Lower lobe of right lung (tissue), 2 donors: ENCODE data around the gene MAD1L1. TPM values are rescaled to one million over a fixed set of nuclear protein-coding genes. Genes with fewer than 3 reads are reported as not detected.
A peak's percentile ranks its signal among the peaks of the same experiment; 100 is the strongest.

Experiments used
- ATAC-seq, 2 donors: fragments of 200-7000 bp; cut with Tn5 transposase; one replicate each; pipeline ENCODE4 v1.9.1; 2020 to 2022; ENCODE audit warnings: mild to moderate bottlenecking in 2 of 2, moderate library complexity in 2 of 2
- DNase-seq: peaks from one replicate; pipeline ENCODE4 v3.0.0-alpha.2; 2020
- H3K27ac ChIP-seq: fragments of 200-600 bp; one replicate; pipeline ENCODE4 v1.8.0; 2022
- H3K27me3 ChIP-seq: fragments of 200-600 bp; one replicate; pipeline ENCODE4 v1.8.0; 2022; ENCODE audit warnings: low read depth
- H3K36me3 ChIP-seq: fragments of 200-600 bp; one replicate; pipeline ENCODE4 v1.8.0; 2022; ENCODE audit warnings: mild to moderate bottlenecking
- H3K4me1 ChIP-seq: fragments of 200-600 bp; one replicate; pipeline ENCODE4 v1.8.0; 2022
- H3K4me3 ChIP-seq: fragments of 200-600 bp; one replicate; pipeline ENCODE4 v1.8.0; 2022; ENCODE audit warnings: mild to moderate bottlenecking
- H3K9me3 ChIP-seq: fragments of 200-600 bp; one replicate; pipeline ENCODE4 v1.8.0; 2022
- CTCF ChIP-seq: fragments of 200-600 bp; IDR thresholded peaks from one replicate; pipeline ENCODE4 v1.8.0; 2022; ENCODE audit warnings: antibody characterized with exemption, mild to moderate bottlenecking
- intact Hi-C: fragments of 100-400 bp; cut with DNase I; formaldehyde crosslinking; loops from one replicate; pipeline ENCODE4 v1.11.0; 2022
- total RNA-seq: library from RNA; stranded (reverse); fragmentation: NEBNext Ultra II Directional; extraction: Animal tissue kit (Norgen Biotek cat#: 25700); gene quantifications from one replicate; pipeline ENCODE4 v1.2.1, GENCODE V29; 2021
- donor health status: DM: no; HTN: yes; CAD: no; lungs with severe emphysema.

Gene MAD1L1
- total RNA-seq, 1 donor from 2014 or later = 44.5 TPM

DNA sequence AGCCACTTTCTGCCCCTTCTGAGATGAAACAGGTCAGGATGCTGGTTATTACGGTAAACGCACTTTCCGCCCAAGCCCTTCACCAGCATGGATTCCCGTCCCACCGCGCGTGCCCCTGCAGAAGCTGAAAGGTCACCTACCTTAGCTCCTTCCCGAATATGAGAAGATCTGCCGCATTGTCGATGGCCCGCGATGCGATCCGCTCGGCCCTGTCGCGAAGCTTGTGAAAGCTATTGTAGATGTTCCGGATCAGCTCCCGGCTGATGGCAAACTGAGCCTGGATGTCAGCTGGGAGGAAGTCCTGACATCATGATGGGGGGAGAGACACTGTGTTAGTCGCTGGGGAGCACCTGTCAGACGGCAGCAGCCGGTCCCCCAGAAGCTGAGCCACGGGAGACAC lies 31.4 kb upstream of the MAD1L1 start:
- H3K36me3 ChIP-seq = peaks cover 23% of the 10 kb centered on the region
- no peak overlapping the region for H3K27ac ChIP-seq
- intact Hi-C loops = no loop called here
- H3K9me3 ChIP-seq = no peaks in the 10 kb centered on the region
- TF ChIP-seq CTCF = no peak
- no peak overlapping the region for H3K4me3 ChIP-seq
- ATAC-seq (no peak), DNase-seq (no peak)
- no peaks in the 10 kb centered on the region for H3K27me3 ChIP-seq
- no peaks in the 10 kb centered on the region for H3K4me1 ChIP-seq

- intact Hi-C loops = no loop called here
- H3K27me3 ChIP-seq = no peaks in the 10 kb centered on the region
- no peak for TF ChIP-seq CTCF
Observed at GRCh38 chr7:2263176-2263575, 30.4 kb upstream of the MAD1L1 start.

DNA sequence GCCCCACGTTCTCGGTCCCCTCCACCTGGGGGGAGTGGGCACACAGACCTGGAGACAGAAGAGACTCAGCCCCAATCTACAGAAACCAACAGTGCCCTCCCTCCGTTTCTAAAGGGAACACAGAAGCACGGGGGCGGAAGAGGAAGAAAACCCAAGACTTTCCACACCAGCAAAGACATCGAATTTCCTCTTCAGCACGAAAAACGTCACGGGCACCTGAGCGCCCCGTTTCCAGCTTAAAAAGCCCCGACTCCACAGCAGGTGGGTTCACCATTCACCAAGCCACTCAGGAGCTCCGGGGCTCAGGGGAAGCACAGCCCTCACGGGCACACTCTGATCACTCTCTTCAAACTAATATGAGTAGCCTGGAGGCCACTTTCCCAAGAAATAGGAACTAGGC lies 28.9 kb upstream of the MAD1L1 start:
- peak; percentile 43 for DNase-seq
- intact Hi-C loops = no loop called here
- TF ChIP-seq CTCF = no peak
- Histone ChIP-seq H3K9me3 (no peaks in the 10 kb centered on the region), H3K27me3 (no peaks in the 10 kb centered on the region), H3K27ac (peak overlapping the region; percentile 42), H3K4me1 (no peaks in the 10 kb centered on the region), H3K36me3 (peaks cover 38% of the 10 kb centered on the region), H3K4me3 (no peak overlapping the region)
- ATAC-seq = peak; percentile 5 to 31

More at GRCh38 chr7:2263176-2263575, 30.4 kb upstream of the MAD1L1 start:
- Histone ChIP-seq H3K27ac (no peak overlapping the region), H3K4me1 (no peaks in the 10 kb centered on the region), H3K4me3 (no peak overlapping the region), H3K36me3 (peaks cover 28% of the 10 kb centered on the region), H3K9me3 (no peaks in the 10 kb centered on the region)
- ATAC-seq (no peak), DNase-seq (no peak)

- TF ChIP-seq CTCF = no peak
- no peaks in the 10 kb centered on the region for H3K9me3 ChIP-seq
- DNase-seq = peak; percentile 83
- peaks cover 40% of the 10 kb centered on the region for H3K36me3 ChIP-seq
- H3K4me1 ChIP-seq = no peaks in the 10 kb centered on the region
- H3K27ac ChIP-seq = no peak overlapping the region
- intact Hi-C loops = no loop called here
- H3K27me3 ChIP-seq = no peaks in the 10 kb centered on the region
- H3K4me3 ChIP-seq = no peak overlapping the region
- peak; percentile 68 to 79 for ATAC-seq
Observed at GRCh38 chr7:2260820-2261219, 28.1 kb upstream of the MAD1L1 start.

DNA sequence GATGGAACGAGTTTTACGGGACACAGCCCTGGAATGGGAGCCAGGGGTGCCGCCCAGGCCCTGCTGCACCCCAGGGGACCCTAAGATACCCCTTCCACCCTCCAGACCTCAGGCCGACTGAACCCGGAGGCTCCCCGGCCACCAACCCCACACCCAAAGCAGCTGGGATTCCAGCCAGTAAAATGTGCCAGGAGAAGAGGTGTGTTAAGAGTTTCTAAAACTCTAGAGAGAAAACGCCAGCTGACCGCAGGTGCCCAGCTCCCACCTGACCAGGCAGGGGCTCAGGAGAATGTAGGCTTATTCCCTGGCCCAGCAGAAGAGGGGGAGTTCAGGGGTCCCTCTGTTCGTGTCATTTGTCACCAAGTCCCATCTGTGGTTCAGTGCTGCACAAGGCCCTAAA lies 26.7 kb upstream of the MAD1L1 start:
- Histone ChIP-seq H3K4me1 (no peaks in the 10 kb centered on the region), H3K9me3 (no peaks in the 10 kb centered on the region), H3K27ac (no peak overlapping the region), H3K4me3 (no peak overlapping the region), H3K27me3 (no peaks in the 10 kb centered on the region), H3K36me3 (peaks cover 47% of the 10 kb centered on the region)
- peak; percentile 45 for DNase-seq
- peak; percentile 9 to 22 for ATAC-seq
- intact Hi-C loops = no loop called here
- TF ChIP-seq CTCF = no peak
